GM04503 (cell line): ENCODE measurements around the gene SP100.

ENCODE experiments used
- DNase-seq: peaks from one replicate; pipeline ENCODE4 v3.0.0-alpha.2; 2012; ENCODE audit warnings: low read depth

SP100 gene

DNA sequence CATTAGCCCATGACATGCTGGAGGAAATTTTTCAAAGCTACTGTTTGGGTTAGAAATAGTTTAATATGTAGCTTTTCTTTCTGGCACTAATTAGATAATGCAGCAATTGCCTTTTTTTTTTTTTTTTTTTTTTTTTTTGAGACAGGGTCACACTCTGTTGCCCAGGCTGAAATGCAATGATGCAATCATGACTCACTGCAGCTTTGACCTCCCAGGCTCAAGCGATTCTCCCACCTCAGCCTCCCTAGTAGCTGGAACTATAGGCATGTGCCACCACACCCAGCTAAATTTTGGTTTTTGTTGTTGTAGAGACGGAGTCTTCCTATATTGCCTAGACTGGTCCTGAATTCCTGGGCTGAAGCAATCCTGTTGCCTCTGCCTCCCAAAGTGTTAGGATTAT, 136.2 kb downstream of the SP100 start:
- no peak for DNase-seq

DNA sequence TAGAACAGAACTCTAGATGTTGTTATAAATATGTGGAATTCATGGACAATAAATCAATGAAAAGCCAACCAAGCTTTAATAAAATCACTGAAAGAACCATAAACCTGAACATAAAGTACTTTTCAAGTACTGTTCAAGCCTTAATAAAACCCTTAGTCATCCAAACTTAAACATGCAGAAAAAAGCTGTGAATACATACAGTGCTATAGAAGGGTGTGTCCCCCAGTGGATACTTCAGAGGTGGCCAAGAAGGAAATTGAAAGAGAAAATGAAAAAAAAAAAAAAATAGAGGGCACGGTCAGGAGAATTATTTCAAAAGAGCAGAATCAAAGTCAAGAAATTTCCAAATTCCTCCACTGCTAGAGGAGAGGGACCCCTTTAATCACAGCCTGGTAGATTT, 141.1 kb downstream of the SP100 start:
- DNase-seq = no peak

DNA sequence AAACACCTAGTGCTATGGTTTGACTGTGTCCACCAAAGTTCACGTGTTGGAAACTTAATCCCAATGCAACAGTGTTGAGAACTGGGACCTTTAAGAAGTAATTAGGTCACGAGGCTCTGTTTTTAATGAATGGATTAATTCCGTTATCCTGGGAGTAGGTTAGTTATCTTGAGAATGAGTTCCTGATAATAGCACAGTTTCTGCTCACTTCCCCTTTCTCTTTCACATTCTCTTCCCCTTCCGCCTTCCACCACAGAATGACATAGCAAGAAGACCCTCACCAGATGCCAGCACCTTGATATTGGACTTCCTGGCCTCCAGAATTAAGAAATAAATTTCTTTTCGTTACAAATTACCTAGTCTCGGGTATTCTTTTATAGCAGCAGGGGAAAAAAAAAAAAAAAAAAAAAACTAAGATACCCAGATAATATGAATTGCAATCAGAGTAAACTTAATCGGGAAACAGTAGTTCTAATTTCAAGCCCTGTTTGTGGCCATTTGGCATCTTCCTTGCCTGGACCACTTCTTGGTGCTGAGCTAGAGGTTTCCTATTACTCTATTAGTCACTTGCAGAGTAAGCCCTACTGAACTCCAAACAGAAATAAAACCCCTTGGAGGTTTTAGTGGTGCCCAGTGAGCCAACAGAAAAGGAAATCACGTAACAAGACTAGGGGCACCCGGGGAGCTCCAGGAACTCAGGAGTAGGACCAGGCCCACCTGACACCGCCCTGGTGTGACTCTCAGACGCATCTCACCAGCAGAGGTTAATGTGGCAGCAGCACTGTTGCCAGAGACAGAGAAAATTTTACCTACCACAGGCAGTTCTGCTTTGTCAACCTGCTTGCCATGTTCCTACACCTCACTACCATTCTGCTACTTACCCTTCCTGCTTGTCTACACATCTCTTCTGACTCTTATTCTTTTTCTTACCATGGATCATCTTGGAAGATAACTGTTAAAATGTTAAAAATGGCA, 149.1 kb downstream of the SP100 start:
- no peak for DNase-seq

DNA sequence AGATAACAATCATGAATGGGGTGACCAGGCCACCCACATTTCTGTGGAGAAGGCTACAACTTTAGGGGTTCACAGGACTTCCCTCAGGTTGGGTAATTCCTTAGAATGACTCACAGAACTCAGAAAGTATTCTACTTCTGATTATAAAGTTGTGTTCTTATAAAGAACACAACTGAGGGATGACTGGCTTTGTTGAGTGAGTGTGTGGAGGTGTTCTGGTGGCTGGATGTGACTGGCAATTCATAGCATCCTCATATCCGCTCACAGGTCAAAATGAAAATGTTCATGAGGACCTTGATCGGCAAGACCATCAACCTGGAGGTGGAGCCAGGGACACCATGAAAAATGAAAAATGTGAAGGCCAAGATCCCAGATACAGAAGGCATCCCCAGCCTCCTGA, 153.3 kb downstream of the SP100 start:
- DNase-seq = no peak

DNA sequence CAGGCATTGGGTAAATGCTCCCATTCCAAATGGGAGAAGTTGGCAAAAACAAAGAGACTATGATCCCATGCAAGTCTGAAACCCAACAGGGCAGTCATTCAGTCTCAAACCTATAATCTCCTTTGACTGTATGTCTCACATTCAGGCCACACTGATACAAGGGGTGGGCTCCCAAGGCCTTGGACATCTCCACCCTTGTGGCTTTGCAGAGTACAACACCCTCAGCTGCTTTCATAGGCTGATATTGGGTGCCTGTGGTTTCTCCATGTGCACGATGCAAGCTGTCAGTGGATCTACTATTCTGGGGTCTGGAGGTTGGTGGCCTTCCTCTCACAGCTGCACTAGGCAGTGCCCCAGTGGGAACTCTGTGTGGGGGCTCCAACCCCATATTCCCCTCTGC, 155.0 kb downstream of the SP100 start:
- DNase-seq = no peak

DNA sequence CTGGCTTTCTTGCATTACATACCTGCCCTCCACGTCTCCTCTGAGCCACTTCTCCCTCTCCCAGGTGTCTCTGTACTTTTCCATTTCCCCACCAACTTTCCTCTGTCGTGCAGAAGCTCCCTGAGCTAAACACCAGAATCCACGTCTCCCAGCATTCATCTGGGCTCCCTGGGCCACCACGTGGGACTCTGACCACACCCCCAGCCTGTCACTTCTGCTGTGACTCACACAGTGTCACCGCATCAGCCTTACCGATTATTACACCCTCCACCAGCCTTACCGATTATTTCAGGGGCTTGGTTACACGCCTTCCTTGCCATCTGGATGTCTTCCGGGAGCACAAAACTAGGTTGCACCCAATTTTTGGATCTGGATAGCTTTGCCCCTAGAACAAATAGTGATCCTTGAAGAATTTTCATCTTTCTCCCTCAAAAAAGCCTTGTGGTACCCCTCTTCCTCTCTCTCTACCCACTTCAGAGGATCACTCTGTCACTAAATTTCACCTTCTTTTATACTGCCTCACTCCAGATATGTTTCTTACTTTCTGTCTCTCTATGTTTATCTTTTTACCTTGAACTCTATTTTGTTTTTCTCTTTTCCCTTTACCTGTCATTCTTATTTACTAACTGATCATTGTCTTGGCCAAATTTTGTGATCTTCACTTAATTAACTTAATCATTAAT, 159.8 kb downstream of the SP100 start:
- DNase-seq = no peak

DNA sequence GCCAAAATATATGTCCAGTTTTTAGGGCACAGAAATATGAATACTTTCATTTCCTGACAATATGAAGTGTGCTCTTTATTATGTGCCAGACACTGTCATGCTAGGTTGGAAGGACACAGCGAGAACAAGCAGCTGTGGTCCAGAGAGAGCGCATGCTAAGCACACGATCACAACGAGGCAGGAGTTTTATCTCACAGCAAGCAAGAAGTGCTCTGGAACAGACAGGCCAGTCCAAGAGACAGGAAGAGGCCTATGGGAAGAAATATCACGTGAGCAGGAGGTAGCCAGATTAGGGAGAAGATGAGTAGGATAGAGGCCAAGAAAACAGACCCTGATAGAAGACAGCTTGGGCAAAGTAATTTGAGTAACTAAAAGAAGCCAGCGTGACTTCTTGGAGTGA, 161.1 kb downstream of the SP100 start:
- DNase-seq = no peak

DNA sequence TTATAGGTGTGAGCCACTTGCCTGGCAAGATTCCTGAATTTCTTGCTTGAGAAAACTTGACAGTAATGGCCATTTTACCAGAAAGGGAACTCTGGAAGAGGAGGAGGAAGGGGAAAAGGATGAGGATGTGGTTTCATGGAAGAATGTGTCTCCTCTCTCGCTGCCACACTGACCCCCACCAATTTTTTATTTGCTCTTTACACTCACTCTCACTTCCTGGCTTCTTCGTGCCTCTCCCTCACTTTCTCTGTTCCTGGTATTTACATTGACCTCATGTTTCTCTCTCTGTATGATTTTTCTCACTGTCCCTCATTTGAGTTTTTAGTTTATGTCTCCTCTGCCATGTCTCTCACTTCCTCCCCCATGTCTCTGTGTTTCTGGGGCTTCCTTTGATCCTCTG, 162.1 kb downstream of the SP100 start:
- no peak for DNase-seq

DNA sequence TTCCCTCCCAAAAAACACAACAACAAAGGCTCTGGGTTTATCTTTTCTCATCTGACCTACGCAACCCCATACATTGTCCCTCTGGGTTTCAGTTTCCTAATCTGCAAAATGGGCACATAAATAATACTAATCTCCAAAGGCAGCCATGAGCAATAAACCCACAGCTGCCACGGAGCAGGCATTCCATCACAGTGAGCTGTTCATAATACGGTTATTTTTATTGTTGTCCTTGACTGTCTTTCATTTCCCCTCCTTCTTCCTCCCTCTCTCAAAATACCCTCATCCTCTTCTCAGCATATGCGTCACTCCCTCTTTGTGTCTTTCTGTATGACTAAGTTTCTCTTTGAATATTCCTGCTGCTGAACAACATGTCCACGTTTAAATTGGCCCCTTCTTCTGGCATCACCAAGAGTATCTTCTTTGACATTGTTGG, 166.9 kb downstream of the SP100 start:
- no peak for DNase-seq

DNA sequence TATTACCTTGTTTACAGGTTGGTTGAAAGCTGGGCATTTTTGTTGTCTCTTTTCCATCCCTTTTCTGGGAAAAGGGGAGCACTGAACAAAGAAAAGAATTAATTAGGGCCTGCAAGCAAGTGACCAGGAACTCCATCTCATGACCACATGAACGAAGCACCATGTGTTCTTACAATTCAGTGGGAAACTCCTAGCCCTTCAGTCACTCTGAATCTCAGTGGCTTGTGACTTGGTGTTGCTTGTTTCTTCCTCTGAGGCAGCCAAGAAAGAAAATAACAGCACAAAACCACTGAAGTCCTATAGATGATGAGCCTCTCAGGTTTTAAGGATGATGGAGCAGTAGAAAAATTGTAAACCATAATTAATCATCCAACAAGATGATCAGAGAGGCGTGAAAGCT, 167.6 kb downstream of the SP100 start:
- DNase-seq = no peak

DNA sequence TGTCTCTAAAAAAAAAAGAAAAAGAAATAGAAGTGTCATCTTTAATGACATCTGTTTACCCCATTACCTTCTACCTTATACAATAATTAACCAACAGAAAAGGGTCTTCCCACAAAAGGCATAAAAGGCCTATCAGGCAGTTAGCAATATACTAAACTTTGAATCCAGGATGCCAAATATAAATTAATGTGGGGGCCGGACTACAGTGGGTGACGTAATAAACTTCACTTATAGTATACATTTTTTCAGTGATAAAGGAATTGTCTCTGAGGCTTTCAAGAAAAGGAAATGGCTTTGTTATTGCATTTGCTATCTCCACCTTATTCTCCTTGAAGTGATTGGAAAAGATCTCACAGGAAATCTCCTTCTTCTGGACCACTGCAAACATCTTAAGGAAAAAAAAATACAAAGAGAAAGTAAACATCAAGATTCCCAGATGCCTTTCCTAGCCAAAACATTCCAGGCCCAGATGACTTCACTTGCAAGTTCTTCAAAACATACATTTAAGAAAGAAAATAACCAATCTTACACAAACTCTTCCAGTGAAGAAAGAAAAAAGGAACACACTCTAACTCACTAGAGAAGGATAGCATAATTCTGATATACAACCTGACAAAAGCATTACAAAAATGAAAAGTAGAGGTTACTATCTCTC, 170.5 kb downstream of the SP100 start:
- no peak for DNase-seq

DNA sequence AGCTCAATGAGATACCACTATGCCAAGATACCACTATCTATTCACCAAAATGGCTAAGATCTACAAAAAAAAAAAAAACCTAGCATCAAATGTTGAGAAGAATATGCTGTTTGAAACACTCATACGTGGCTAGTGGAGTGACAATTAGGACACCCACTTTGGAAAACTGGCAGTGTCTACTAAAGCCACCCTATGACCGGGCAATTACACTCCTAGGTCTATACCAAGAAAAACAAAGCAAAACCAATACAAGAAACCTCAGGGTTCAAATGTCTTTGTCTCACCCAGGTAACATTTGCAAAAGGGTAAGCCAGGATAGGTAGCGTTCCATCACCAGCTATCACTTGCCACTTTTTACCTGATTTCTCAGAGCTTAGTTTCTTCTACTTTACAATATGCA, 173.0 kb downstream of the SP100 start:
- no peak for DNase-seq

DNA sequence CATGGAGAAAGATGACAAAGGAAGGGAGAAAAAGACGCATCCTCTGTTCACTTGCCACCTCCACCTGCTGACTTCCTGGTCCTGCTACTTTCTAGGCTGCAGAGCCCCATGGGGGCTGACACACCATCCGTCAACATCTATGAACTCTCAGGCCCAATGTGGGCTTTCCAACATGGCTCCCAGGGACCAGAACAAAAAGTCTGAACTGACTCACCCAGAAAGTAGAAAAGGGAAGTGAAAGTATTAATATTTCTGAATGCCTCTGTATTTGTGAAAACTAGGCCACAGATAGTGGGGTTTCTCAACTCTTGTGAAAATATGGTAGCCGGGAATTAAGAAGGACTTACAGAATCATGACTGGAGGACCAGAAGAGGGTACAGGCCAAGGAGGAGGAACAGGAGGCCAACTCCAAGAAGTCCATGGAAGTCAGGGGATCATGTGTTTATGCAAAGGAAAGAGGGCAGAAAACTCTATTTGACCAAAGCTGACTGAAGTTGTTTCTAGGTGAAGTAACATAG, 173.6 kb downstream of the SP100 start:
- no peak for DNase-seq

DNA sequence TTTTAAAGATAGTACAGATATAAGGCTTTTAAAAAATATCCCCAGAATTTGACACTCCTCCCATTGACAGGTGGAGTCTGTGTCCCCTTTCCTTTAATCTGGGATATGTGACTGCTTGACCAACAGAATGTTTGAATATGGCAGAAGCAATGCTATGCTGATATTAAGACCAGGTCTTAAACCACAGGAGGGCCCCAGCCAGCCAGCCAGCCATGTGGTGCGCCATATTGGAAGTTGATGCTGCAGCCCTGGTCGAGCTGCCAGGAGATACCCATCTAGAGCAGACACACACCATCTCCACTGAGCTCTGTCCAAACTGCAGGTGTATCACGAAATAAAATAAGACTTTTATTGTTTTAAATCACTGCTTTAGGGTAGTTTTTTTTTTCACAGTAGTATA, 174.3 kb downstream of the SP100 start:
- DNase-seq = no peak

DNA sequence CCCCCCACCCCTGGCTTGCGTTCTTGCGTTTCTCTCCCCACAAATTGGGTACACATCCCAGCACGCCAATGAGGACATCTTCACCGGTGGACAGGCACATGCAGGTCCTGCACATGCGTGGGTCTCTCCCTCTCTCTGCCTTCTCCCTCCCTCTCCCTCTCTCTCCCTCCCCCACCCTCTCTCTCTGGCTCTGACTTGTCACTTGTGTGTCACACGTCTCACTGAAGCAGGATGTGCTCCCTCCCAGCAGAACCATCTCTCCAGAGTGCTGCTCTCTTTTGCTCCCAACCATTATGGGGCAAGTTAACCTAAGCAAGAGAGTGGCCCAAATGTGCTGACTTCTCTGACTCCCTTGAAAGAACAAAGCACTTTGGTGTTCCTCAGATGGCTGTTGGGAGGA, 175.8 kb downstream of the SP100 start:
- no peak for DNase-seq

DNA sequence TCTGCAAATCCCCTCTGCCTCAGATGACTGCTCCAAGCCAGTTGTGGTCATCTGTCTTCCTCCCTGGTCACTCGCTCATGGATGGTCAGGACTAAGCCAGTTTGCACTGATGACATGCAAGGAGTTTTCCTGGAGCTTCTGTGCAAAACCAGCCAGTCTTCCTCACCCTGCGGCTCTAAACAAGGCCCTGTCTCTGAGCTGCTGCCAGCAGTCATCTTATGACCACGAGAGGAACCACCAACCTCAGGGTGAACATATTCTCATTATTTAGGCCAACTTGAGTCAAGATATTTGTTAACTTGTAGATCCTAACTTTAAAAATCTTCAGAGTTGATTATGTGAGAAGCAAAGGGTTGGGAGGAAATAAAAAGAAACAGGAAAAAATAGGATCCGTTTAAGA, 176.8 kb downstream of the SP100 start:
- no peak for DNase-seq
